Coronary artery (tissue), 2 donors: ENCODE data around the gene EIF4EBP3.

ENCODE experiments used
- DNase-seq: peaks from one replicate; pipeline ENCODE4 v3.0.0-alpha.2; 2017; ENCODE audit warnings: low spot score
- H3K27ac ChIP-seq, 2 donors: fragments of 200-600 bp; sonication (generic); one replicate each; pipeline ENCODE4 v1.5.1; 2016 to 2019
- H3K4me3 ChIP-seq: fragments of 200-600 bp; sonication (generic); 2 replicates; pipeline ENCODE4 v1.5.1; 2016; ENCODE audit warnings: mild to moderate bottlenecking, moderate library complexity
- CTCF ChIP-seq: fragments of 200-600 bp; sonication (generic); IDR thresholded peaks from one replicate; pipeline ENCODE4 v1.5.1; 2019; ENCODE audit warnings: antibody characterized with exemption

EIF4EBP3 gene

GRCh38 chr5:140540227-140540626, 7.2 kb upstream of the EIF4EBP3 start:
- no peak for DNase-seq
- TF ChIP-seq CTCF: no peak
- no peak overlapping the region for H3K4me3 ChIP-seq
- H3K27ac ChIP-seq: no peak overlapping the region

- no peak overlapping the region for H3K27ac ChIP-seq
- TF ChIP-seq CTCF: no peak
- DNase-seq: no peak
- no peak overlapping the region for H3K4me3 ChIP-seq
Measured at GRCh38 chr5:140542972-140543371, 4.5 kb upstream of the EIF4EBP3 start.

GRCh38 chr5:140544986-140545385, 2.5 kb upstream of the EIF4EBP3 start:
- H3K27ac ChIP-seq: no peak overlapping the region
- DNase-seq: no peak
- H3K4me3 ChIP-seq: no peak overlapping the region
- TF ChIP-seq CTCF: no peak

- Histone ChIP-seq H3K27ac (no peak overlapping the region), H3K4me3 (no peak overlapping the region)
Measured at GRCh38 chr5:140545606-140546005, 1.9 kb upstream of the EIF4EBP3 start.

GRCh38 chr5:140546851-140547507, 483 bp upstream of the EIF4EBP3 start:
- no peak for TF ChIP-seq CTCF
- no peak for DNase-seq
- peak overlapping the region; percentile 88 for H3K4me3 ChIP-seq
- peak overlapping the region; percentile 99 for H3K27ac ChIP-seq

More at GRCh38 chr5:140545606-140546005, 1.9 kb upstream of the EIF4EBP3 start:
- TF ChIP-seq CTCF: no peak
- DNase-seq: no peak

- DNase-seq: no peak
- Histone ChIP-seq H3K4me3 (peak overlapping the region; percentile 88), H3K27ac (peak overlapping the region; percentile 99)
- no peak for TF ChIP-seq CTCF
Measured at GRCh38 chr5:140548300-140548688, 832 bp downstream of the EIF4EBP3 start.

- DNase-seq: no peak
- no peak for TF ChIP-seq CTCF
- peak overlapping the region; percentile 99 for H3K27ac ChIP-seq
- peak overlapping the region; percentile 88 for H3K4me3 ChIP-seq
Measured at GRCh38 chr5:140548791-140549190, 1.3 kb downstream of the EIF4EBP3 start.
